ENCODE results near the gene IPO13.

The IPO13 gene

DNA sequence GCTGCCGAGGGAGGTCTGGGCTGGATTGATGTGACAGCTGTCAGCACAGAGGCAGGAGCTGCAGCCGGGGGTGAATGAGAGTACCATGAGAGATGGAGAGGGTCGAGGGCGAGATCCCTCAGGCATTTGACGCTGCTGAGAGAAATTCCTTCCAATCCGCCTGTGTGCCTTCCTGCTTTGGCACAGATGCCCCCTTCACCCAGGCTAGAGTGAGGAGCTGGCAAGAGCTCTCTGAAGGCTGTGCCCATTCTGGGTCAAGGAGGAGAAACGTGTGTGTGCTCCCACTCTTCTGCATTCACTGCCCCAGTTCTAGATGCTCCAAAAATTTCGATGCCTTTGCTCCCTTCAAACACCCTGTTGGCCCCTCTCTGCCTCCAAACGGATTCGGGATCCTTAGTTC, 8.4 kb upstream of the IPO13 start:
- CTCF ChIA-PET, result interaction anchor here (1.1 kb wide), 1 partner anchor 32 kb away, joined by 3 read pairs; no protein-coding TSS in a partner anchor
- peak overlapping the region; percentile 96 for H3K27ac ChIP-seq
- DNase-seq (ENCODE audit: low spot score), result no peak
- POLR2A ChIA-PET (ENCODE audit: low non-redundant PET), result interaction anchor here (0.6 to 1.1 kb wide), 2 partner anchors 9 to 54 kb away, joined by 3 read pairs; no protein-coding TSS in a partner anchor
- TF ChIP-seq CTCF (conservative IDR thresholded peaks at IDR 0.05; ENCODE audit: low read depth), result no peak

DNA sequence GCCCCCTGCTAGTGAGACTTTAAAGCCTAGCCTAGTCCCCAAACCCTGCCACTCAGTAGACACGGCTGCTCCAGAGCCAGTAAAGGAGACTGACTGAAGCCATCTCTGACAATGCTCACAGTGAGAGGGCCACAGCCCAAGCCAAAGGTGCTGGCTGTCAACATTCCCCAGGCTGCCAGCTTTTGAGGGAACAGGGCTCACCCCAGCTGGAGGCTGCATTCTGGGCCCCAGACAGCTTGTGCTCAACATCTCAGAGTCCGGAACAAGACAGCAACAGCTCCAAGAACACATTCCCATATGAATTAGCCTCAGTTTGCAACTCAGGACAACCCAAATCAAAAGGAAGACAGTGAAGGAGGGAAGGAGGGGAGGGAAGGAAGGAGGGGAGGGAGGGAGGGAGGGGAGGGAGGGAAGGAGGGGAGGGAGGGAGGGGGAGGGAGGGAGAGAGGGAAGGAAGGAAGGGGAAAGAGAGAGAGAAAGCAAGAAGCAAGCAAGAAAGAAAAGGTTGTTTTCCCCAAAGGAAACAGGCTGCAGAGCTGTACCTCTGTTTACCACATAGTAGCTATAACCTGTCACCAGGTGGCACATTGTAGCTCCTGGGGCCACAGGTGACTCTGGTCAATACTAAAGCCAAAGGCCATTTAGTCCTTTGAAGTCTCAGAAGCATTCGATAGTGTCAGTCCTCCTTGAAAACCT, 7.7 kb upstream of the IPO13 start:
- ChIA-PET CTCF (interaction anchor here (0.9 to 1.1 kb wide), 2 partner anchors 30 to 176 kb away, joined by 3 read pairs; no protein-coding TSS in a partner anchor), POLR2A (ENCODE audit: low non-redundant PET) (interaction anchor here (0.6 to 1.1 kb wide), 2 partner anchors 10 to 53 kb away, joined by 3 read pairs; no protein-coding TSS in a partner anchor)
- H3K27ac ChIP-seq, result peak overlapping the region; percentile 96
- no peak for DNase-seq (ENCODE audit: low spot score)
- no peak for TF ChIP-seq CTCF (conservative IDR thresholded peaks at IDR 0.05; ENCODE audit: low read depth)

DNA sequence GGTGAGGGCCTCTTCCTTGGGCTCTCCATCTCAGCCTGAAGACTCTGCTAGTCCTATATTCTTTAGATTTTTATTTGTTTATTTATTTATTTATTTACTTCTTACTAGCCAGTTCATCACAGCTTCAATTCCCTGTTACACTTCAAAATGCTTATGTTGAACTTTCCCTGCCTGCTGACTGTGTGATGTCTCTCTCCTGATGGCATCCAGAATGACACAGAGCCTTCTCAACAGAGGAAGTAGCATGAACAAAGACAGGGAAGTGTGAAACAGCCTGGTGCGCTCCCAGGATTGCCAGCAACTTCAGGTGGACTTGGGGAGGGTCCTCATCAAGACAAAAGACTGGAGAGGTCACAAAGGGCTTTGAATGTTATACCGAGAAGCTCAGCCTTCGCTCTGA, 4.3 kb upstream of the IPO13 start:
- no peak for DNase-seq (ENCODE audit: low spot score)
- TF ChIP-seq CTCF (conservative IDR thresholded peaks at IDR 0.05; ENCODE audit: low read depth), result no peak
- no peak overlapping the region for H3K27ac ChIP-seq
- ChIA-PET CTCF (interaction anchor here (0.8 to 1.0 kb wide), 2 partner anchors 8 to 24 kb away, joined by 3 to 5 read pairs; no protein-coding TSS in a partner anchor), POLR2A (ENCODE audit: low non-redundant PET) (no interaction called here)

- no peak for DNase-seq (ENCODE audit: low spot score)
- POLR2A ChIA-PET (ENCODE audit: low non-redundant PET), result interaction anchor here (0.6 kb wide), 1 partner anchor 30 kb away, joined by 5 read pairs; the partner anchor contains the start of gene ATP6V0B
- CTCF ChIA-PET, result interaction anchor here (3.7 kb wide), 1 partner anchor 10 kb away, joined by 20 read pairs; the partner anchor contains the start of gene ARTN
- TF ChIP-seq CTCF (conservative IDR thresholded peaks at IDR 0.05; ENCODE audit: low read depth), result no peak
- H3K27ac ChIP-seq, result peak overlapping the region; percentile 31; the same call in 1 of the 2 replicates
These were observed 1.9 kb upstream of the IPO13 start for GRCh38 chr1:43944860-43945259.

- ChIA-PET CTCF (interaction anchor here (0.7 to 3.7 kb wide), 6 partner anchors 8 to 59 kb away, joined by 3 to 20 read pairs (median 4); partner anchors contain the start of gene ARTN), POLR2A (ENCODE audit: low non-redundant PET) (interaction anchor here (0.7 kb wide), 1 partner anchor 409 kb away, joined by 6 read pairs; no protein-coding TSS in a partner anchor)
- DNase-seq (ENCODE audit: low spot score), result no peak
- TF ChIP-seq CTCF (conservative IDR thresholded peaks at IDR 0.05; ENCODE audit: low read depth), result no peak
- peak overlapping the region; percentile 90 for H3K27ac ChIP-seq
These were observed 995 bp upstream of the IPO13 start for GRCh38 chr1:43945674-43946235.

DNA sequence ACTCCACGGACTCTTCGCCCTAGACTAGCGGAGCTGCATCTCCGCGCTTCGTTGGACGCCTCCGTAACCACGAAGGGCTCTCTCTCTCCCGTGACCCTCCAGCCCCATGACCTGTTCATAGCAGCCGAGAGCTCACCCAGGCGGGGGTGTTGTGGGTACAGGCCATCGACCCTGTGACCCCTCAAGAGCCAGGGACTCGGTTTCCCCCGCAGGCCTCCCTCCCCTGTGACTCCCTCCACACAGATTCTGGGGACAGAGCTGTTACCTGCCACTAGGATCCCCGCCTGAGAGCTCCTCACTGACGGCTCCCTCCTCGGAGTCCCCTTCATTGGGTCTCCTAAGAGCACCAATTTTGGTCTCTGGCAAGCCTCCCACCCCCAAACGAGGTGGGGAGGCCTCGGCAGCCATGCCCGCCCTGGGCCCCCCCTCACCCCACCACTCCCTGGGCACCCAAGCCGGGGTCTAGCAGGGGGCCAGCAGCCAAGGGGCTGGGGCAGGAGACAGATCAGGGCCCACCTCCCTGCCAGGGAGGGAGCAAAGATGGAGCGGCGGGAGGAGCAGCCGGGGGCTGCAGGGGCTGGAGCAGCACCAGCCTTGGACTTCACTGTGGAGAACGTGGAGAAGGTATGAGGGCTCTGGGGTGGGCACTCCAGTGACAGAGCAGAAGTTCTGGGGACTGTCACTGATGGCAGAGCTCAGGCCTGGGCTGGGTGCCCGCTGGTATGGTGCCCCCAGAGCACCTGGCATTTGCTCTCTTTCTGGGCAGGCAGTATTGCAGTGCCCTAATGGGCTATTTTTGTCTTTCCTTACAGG, 517 bp downstream of the IPO13 start:
- H3K27ac ChIP-seq, result peak overlapping the region; percentile 90
- POLR2A ChIA-PET (ENCODE audit: low non-redundant PET), result interaction anchor here (0.8 kb wide), 1 partner anchor 12 kb away, joined by 3 read pairs; no protein-coding TSS in a partner anchor
- TF ChIP-seq CTCF (conservative IDR thresholded peaks at IDR 0.05; ENCODE audit: low read depth), result no peak
- CTCF ChIA-PET, result interaction anchor here (1.0 to 3.7 kb wide), 3 partner anchors 13 to 184 kb away, joined by 3 to 20 read pairs (median 3); partner anchors contain the start of gene ARTN
- DNase-seq (ENCODE audit: low spot score), result no peak
